Skeletal muscle tissue (tissue), 4 donors: ENCODE measurements around the gene IP6K3. TPM values are rescaled to one million over a fixed set of nuclear protein-coding genes. Genes with fewer than 3 reads are reported as not detected.

Experiments used
- H3K27ac ChIP-seq: one replicate; pipeline ENCODE4 v1.7.0; 2013; ENCODE audit warnings: mild to moderate bottlenecking, low read depth, low read length, inconsistent platforms
- H3K27me3 ChIP-seq, 3 donors: one replicate each; pipeline ENCODE4 v1.7.0; 2013; ENCODE audit warnings: low read length in 3 of 3; ENCODE audit not compliant: control insufficient read depth in 3 of 3, insufficient read depth in 3 of 3
- H3K36me3 ChIP-seq, 3 donors: one replicate each; pipeline ENCODE4 v1.7.0; 2013; ENCODE audit warnings: low read length in 3 of 3; ENCODE audit not compliant: control insufficient read depth in 3 of 3, insufficient read depth in 3 of 3
- H3K4me1 ChIP-seq, 3 donors: one replicate each; pipeline ENCODE4 v1.7.0; 2013; ENCODE audit warnings: low read length in 3 of 3, mild to moderate bottlenecking in 3 of 3; ENCODE audit not compliant: control insufficient read depth in 3 of 3, insufficient read depth in 3 of 3
- H3K4me3 ChIP-seq, 3 donors: one replicate each; pipeline ENCODE4 v1.7.0; 2013; ENCODE audit warnings: low read length in 3 of 3
- H3K9ac ChIP-seq, 3 donors: one replicate each; pipeline ENCODE4 v1.7.0; 2013; ENCODE audit warnings: low read length in 3 of 3, mild to moderate bottlenecking in 3 of 3, moderate library complexity in 2 of 3, low read depth in 1 of 3
- H3K9me3 ChIP-seq, 3 donors: one replicate each; pipeline ENCODE4 v1.7.0; 2013; ENCODE audit warnings: low read length in 3 of 3; ENCODE audit not compliant: control insufficient read depth in 3 of 3
- total RNA-seq: library from RNA; depleted of rRNA; stranded (reverse); fragments of >200 nt; gene quantifications from one replicate; pipeline ENCODE4 v1.2.3, GENCODE V29; 2014
- donor health status: Osteomylitis.

Gene IP6K3
- total RNA-seq = 13.6 TPM

GRCh38 chr6:33746651-33747100 lies at the start of gene IP6K3:
IP6K3 (minus strand) TSS chr6:33746905; CDS start chr6:33735476, 11,429 bp downstream.
- peak within 1 kb of the TSS; percentile 99 to 100 (median 100) for H3K9ac ChIP-seq
- peak within 1 kb of the TSS; percentile 100 for H3K27ac ChIP-seq
- peaks cover 3 to 15% (median 12%) of the 10 kb centered on the region in 3 donors for H3K36me3 ChIP-seq
- no peaks in the 10 kb centered on the region for H3K9me3 ChIP-seq
- H3K4me3 ChIP-seq = peak within 1 kb of the TSS; percentile 91 to 99 (median 98)
- H3K4me1 ChIP-seq = peaks cover 73 to 86% (median 76%) of the 10 kb centered on the region in 3 donors
- H3K27me3 ChIP-seq = peaks cover 0 to 5% (median 0%) of the 10 kb centered on the region in 3 donors

GRCh38 chr6:33794910-33795623 lies 48.4 kb upstream of the IP6K3 start:
- Histone ChIP-seq H3K4me3 (no peak overlapping the region), H3K36me3 (no peaks in the 10 kb centered on the region), H3K27me3 (peaks cover 48 to 51% (median 49%) of the 10 kb centered on the region in 3 donors), H3K4me1 (peaks cover 0 to 3% (median 0%) of the 10 kb centered on the region in 3 donors), H3K27ac (no peak overlapping the region), H3K9ac (no peak overlapping the region), H3K9me3 (no peaks in the 10 kb centered on the region)

- H3K36me3 ChIP-seq = no peaks in the 10 kb centered on the region
- H3K4me3 ChIP-seq = no peak overlapping the region
- no peaks in the 10 kb centered on the region for H3K9me3 ChIP-seq
- H3K27ac ChIP-seq = no peak overlapping the region
- no peak overlapping the region for H3K9ac ChIP-seq
- H3K27me3 ChIP-seq = peaks cover 38 to 40% (median 39%) of the 10 kb centered on the region in 3 donors
- H3K4me1 ChIP-seq = peaks cover 4 to 7% (median 6%) of the 10 kb centered on the region in 3 donors
Observed at GRCh38 chr6:33792981-33793380, 46.3 kb upstream of the IP6K3 start.

GRCh38 chr6:33791620-33792019 lies 44.9 kb upstream of the IP6K3 start:
- H3K36me3 ChIP-seq = peaks cover 0 to 2% (median 0%) of the 10 kb centered on the region in 3 donors
- no peak overlapping the region for H3K27ac ChIP-seq
- H3K9me3 ChIP-seq = no peaks in the 10 kb centered on the region
- H3K27me3 ChIP-seq = peaks cover 26 to 29% (median 29%) of the 10 kb centered on the region in 3 donors
- H3K4me1 ChIP-seq = peaks cover 18 to 21% (median 19%) of the 10 kb centered on the region in 3 donors
- H3K9ac ChIP-seq = no peak overlapping the region
- no peak overlapping the region for H3K4me3 ChIP-seq

- H3K4me1 ChIP-seq = peaks cover 23 to 28% (median 26%) of the 10 kb centered on the region in 3 donors
- no peak overlapping the region for H3K9ac ChIP-seq
- H3K27ac ChIP-seq = no peak overlapping the region
- peaks cover 0 to 4% (median 0%) of the 10 kb centered on the region in 3 donors for H3K36me3 ChIP-seq
- H3K27me3 ChIP-seq = peaks cover 20 to 24% (median 23%) of the 10 kb centered on the region in 3 donors
- H3K4me3 ChIP-seq = no peak overlapping the region
- H3K9me3 ChIP-seq = no peaks in the 10 kb centered on the region
Observed at GRCh38 chr6:33790910-33791309, 44.2 kb upstream of the IP6K3 start.

GRCh38 chr6:33790379-33790778 lies 43.7 kb upstream of the IP6K3 start:
- Histone ChIP-seq H3K27ac (no peak overlapping the region), H3K9me3 (no peaks in the 10 kb centered on the region)

GRCh38 chr6:33789550-33789895 lies 42.8 kb upstream of the IP6K3 start:
- no peaks in the 10 kb centered on the region for H3K9me3 ChIP-seq
- peak overlapping the region; percentile 87 for H3K27ac ChIP-seq
- H3K27me3 ChIP-seq = peaks cover 11 to 16% (median 14%) of the 10 kb centered on the region in 3 donors
- no peak overlapping the region for H3K9ac ChIP-seq
- peaks cover 8 to 15% (median 10%) of the 10 kb centered on the region in 3 donors for H3K36me3 ChIP-seq
- peaks cover 31 to 39% (median 38%) of the 10 kb centered on the region in 3 donors for H3K4me1 ChIP-seq
- H3K4me3 ChIP-seq = peak overlapping the region; percentile 79 to 83 (median 83)

More at GRCh38 chr6:33790379-33790778, 43.7 kb upstream of the IP6K3 start:
- Histone ChIP-seq H3K4me1 (peaks cover 23 to 31% (median 30%) of the 10 kb centered on the region in 3 donors), H3K27me3 (peaks cover 17 to 23% (median 21%) of the 10 kb centered on the region in 3 donors), H3K36me3 (peaks cover 0 to 7% (median 2%) of the 10 kb centered on the region in 3 donors), H3K9ac (no peak overlapping the region), H3K4me3 (no peak overlapping the region)

- Histone ChIP-seq H3K4me1 (peaks cover 32 to 39% (median 38%) of the 10 kb centered on the region in 3 donors), H3K9me3 (no peaks in the 10 kb centered on the region), H3K9ac (peak within 1 kb of the TSS; percentile 81 to 93 (median 85)), H3K27ac (peak within 1 kb of the TSS; percentile 87), H3K27me3 (peaks cover 5 to 11% (median 9%) of the 10 kb centered on the region in 3 donors), H3K4me3 (peak within 1 kb of the TSS; percentile 79 to 83 (median 83)), H3K36me3 (peaks cover 12 to 19% (median 14%) of the 10 kb centered on the region in 3 donors)
Observed at GRCh38 chr6:33788694-33789549, 42.2 kb upstream of the IP6K3 start, which contains the start of gene LEMD2. LEMD2 (minus strand) TSS chr6:33789130; CDS start chr6:33789116, 14 bp downstream.

GRCh38 chr6:33787954-33788693 lies 41.4 kb upstream of the IP6K3 start:
- Histone ChIP-seq H3K27ac (peak overlapping the region; percentile 87), H3K9ac (peak overlapping the region; percentile 81 to 93 (median 85)), H3K9me3 (no peaks in the 10 kb centered on the region), H3K27me3 (peaks cover 0 to 3% (median 2%) of the 10 kb centered on the region in 3 donors), H3K36me3 (peaks cover 20 to 27% (median 21%) of the 10 kb centered on the region in 3 donors), H3K4me1 (peaks cover 32 to 39% (median 38%) of the 10 kb centered on the region in 3 donors), H3K4me3 (peak overlapping the region; percentile 79 to 83 (median 83))
